GM12891 (cell line): ENCODE data around the gene DUSP2.
A peak's percentile ranks its signal among the peaks of the same experiment; 100 is the strongest.

Experiments used
- DNase-seq: peaks from one replicate; pipeline ENCODE4 v3.0.0; 2011; ENCODE audit warnings: low spot score; ENCODE audit not compliant: insufficient read length
- FAIRE-seq: peaks from 2 replicates; lab custom pipeline; 2011; peaks lifted over from hg19 to GRCh38; lab: Jason Lieb, UNC
- PAX5 ChIP-seq: IDR thresholded peaks from 2 replicates; pipeline ENCODE4 v1.6.1; 2011; ENCODE audit warnings: low read length, moderate library complexity, mild to moderate bottlenecking; ENCODE audit not compliant: insufficient read depth, severe bottlenecking
- POLR2A ChIP-seq: IDR thresholded peaks from 2 replicates; pipeline ENCODE4 v1.6.1; 2011; ENCODE audit warnings: low read depth, low read length, control low read depth
- POLR2AphosphoS5 ChIP-seq: IDR thresholded peaks from 2 replicates; pipeline ENCODE4 v1.6.1; 2011; ENCODE audit warnings: low read depth, low read length, control low read depth
- POU2F2 ChIP-seq: IDR thresholded peaks from 2 replicates; pipeline ENCODE4 v1.6.1; 2011; ENCODE audit warnings: low read depth, mild to moderate bottlenecking, control low read depth, low read length, moderate library complexity
- SPI1 ChIP-seq: IDR thresholded peaks from 2 replicates; pipeline ENCODE4 v1.6.1; 2011; ENCODE audit warnings: low read depth, low read length, control low read depth
- TAF1 ChIP-seq: IDR thresholded peaks from 2 replicates; pipeline ENCODE4 v1.6.1; 2011; ENCODE audit warnings: low read depth, low read length, control low read depth

The DUSP2 gene

GRCh38 chr2:96131813-96132745 lies 13.2 kb downstream of the DUSP2 start:
- DNase-seq: no peak
- no peak for FAIRE-seq
- TF ChIP-seq POU2F2: no peak
- TF ChIP-seq POLR2A: no peak
- TF ChIP-seq TAF1: no peak
- no peak for TF ChIP-seq POLR2AphosphoS5
- no peak for TF ChIP-seq SPI1
- TF ChIP-seq PAX5: no peak

GRCh38 chr2:96131152-96131812 lies 14.0 kb downstream of the DUSP2 start:
- TF ChIP-seq POLR2AphosphoS5 (no peak), TAF1 (no peak), PAX5 (no peak), SPI1 (no peak), POLR2A (no peak), POU2F2 (no peak)
- no peak for DNase-seq
- FAIRE-seq: peak; percentile 9

GRCh38 chr2:96130483-96130882 lies 14.8 kb downstream of the DUSP2 start:
- TF ChIP-seq TAF1 (no peak), PAX5 (no peak), POLR2A (no peak), POU2F2 (no peak), POLR2AphosphoS5 (no peak)
- FAIRE-seq: no peak
- no peak for DNase-seq

GRCh38 chr2:96129528-96130120 lies 15.6 kb downstream of the DUSP2 start:
- TF ChIP-seq TAF1 (no peak), POU2F2 (no peak), PAX5 (no peak), POLR2AphosphoS5 (no peak), SPI1 (no peak), POLR2A (no peak)

GRCh38 chr2:96128456-96128855 lies 16.8 kb downstream of the DUSP2 start:
- TF ChIP-seq POU2F2 (no peak), TAF1 (no peak), POLR2A (no peak), PAX5 (no peak), SPI1 (no peak), POLR2AphosphoS5 (no peak)
- no peak for FAIRE-seq

More at GRCh38 chr2:96129528-96130120, 15.6 kb downstream of the DUSP2 start:
- FAIRE-seq (no peak), DNase-seq (no peak)

GRCh38 chr2:96124406-96125265 lies 20.6 kb downstream of the DUSP2 start:
- no peak for TF ChIP-seq TAF1
- TF ChIP-seq SPI1: no peak
- TF ChIP-seq POLR2AphosphoS5: no peak
- TF ChIP-seq POU2F2: no peak
- TF ChIP-seq POLR2A: no peak
- TF ChIP-seq PAX5: no peak
- DNase-seq (no peak), FAIRE-seq (no peak)

More at GRCh38 chr2:96128456-96128855, 16.8 kb downstream of the DUSP2 start:
- no peak for DNase-seq

GRCh38 chr2:96123936-96124335 lies 21.3 kb downstream of the DUSP2 start:
- FAIRE-seq (no peak), DNase-seq (no peak)
- TF ChIP-seq PAX5: no peak
- no peak for TF ChIP-seq TAF1
- TF ChIP-seq POLR2AphosphoS5: no peak
- no peak for TF ChIP-seq POU2F2
- no peak for TF ChIP-seq POLR2A
- TF ChIP-seq SPI1: no peak

GRCh38 chr2:96123290-96123689 lies 21.9 kb downstream of the DUSP2 start:
- TF ChIP-seq SPI1: no peak
- TF ChIP-seq POLR2AphosphoS5: no peak
- FAIRE-seq (no peak), DNase-seq (no peak)
